ENCODE results near the gene CELSR1. TPM values are rescaled to one million over a fixed set of nuclear protein-coding genes. Genes with fewer than 3 reads are reported as not detected.

The CELSR1 gene
- total and polyA plus RNA-seq, 2 donors (not counting 1 experiment from before 2014, with no cell fraction given): 30.2 to 34.8 TPM

DNA sequence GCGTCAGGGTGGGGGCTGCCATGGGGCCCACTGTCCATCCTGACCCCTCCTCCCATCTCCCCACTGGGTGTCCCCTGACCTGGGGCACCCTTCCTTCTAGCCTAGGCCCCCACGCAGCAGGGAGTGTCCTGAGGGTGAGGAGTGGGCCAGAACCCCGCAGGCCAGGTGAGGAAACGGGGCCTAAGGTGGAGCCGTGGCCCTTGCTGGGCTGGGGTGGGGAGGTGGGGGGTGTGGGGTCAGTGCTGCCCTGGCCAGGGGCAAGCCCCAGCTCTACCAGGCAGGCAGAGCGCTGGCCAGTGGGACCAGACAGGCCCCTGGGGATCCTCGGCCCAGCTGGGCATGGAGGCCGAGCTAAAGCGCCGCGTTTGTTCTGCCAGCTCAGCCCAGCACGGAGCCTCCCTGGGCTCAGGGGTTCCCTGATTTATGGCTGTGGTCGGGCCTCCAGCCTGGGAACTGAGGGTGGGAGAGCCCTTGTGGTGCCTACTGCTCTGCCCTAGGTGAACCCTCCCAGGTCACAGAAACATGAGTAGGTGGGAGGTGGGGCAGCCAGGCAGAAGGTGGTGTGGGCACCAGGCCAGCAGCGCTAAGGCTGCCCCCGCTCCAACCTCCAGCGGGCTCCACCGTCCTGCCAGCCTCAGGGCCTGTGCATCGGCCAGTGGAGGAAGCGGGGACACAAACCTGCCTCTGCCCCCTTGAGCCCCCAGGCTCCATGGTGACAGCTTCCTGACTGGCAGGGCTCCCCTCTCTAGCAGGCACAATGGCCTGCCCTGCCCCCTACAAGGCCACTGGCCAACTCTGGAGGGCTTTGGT lies 179.5 kb downstream of the CELSR1 start:
- ATAC-seq (ENCODE audit: low read depth): no peak
- no peak for DNase-seq
- no peaks in the 10 kb centered on the region for H3K9me3 Mint-ChIP-seq (ENCODE audit: insufficient read depth)
- no peak overlapping the region for H3K27ac ChIP-seq (ENCODE audit: low read length in 2 of 2)
- H3K4me2 ChIP-seq (replicated peaks; ENCODE audit: low read depth, low read length, poor library complexity, severe bottlenecking): no peak overlapping the region
- H2AFZ ChIP-seq (ENCODE audit: insufficient read depth, low read depth, low read length, poor library complexity, severe bottlenecking): no peak overlapping the region
- peaks cover 0 to 27% of the 10 kb centered on the region in 2 donors for H3K4me1 ChIP-seq (ENCODE audit: control insufficient read depth in 2 of 2, insufficient read depth in 2 of 2, low read length in 2 of 2)
- ChIA-PET CTCF (interaction anchor here (2.2 to 7.6 kb wide), 2 partner anchors 10 to 184 kb away, joined by 10 to 56 read pairs; no protein-coding TSS in a partner anchor), POLR2A (no interaction called here)
- 84% methylated on average over 18 of the region's 19 CpGs for WGBS (ENCODE audit: insufficient coverage)
- intact Hi-C loops (cut with micrococcal nuclease): loop anchor here (10.0 kb wide), 1 partner anchor 327 kb away; no protein-coding TSS in a partner anchor
- TF ChIP-seq CTCF (IDR thresholded peaks at IDR 0.05): no peak
- no peak for TF ChIP-seq EZH2 (IDR thresholded peaks at IDR 0.05; ENCODE audit: borderline replicate concordance, insufficient read depth, low read depth, low read length, poor library complexity, severe bottlenecking)
- no peaks in the 10 kb centered on the region for H3K27me3 Mint-ChIP-seq
- H3K79me2 ChIP-seq (ENCODE audit: control insufficient read depth, insufficient read depth, low read length): no peaks in the 10 kb centered on the region
- no peak overlapping the region for H3K9ac ChIP-seq (ENCODE audit: low read length)
- peaks cover 11% of the 10 kb centered on the region for H3K4me1 Mint-ChIP-seq
- H3K4me3 Mint-ChIP-seq: no peak overlapping the region
- no peaks in the 10 kb centered on the region for H3K9me3 ChIP-seq (ENCODE audit: control extremely low read depth in 1 of 3, control insufficient read depth in 2 of 3, insufficient read depth in 1 of 3, low read length in 2 of 3)
- no peak overlapping the region for H3K4me3 ChIP-seq (ENCODE audit: control extremely low read depth in 1 of 5, extremely low read depth in 1 of 5, insufficient read depth in 1 of 5, low read depth in 2 of 5, low read length in 4 of 5)
- peaks cover 35% of the 10 kb centered on the region for H4K20me1 ChIP-seq (ENCODE audit: control insufficient read depth, insufficient read depth, low read length, poor library complexity, severe bottlenecking)
- no peaks in the 10 kb centered on the region for H3K27me3 ChIP-seq (replicated peaks in 1 of 4; ENCODE audit: control extremely low read depth in 1 of 4, control insufficient read depth in 3 of 4, insufficient read depth in 4 of 4, low read length in 3 of 4)
- no peak overlapping the region for H3K27ac Mint-ChIP-seq
- peaks cover 0 to 61% of the 10 kb centered on the region in 2 experiments for H3K36me3 ChIP-seq (replicated peaks in 1 of 2; ENCODE audit: control extremely low read depth in 1 of 2, control insufficient read depth in 1 of 2, extremely low read depth in 1 of 2, insufficient read depth in 2 of 2, low read length in 1 of 2)
